ENCODE measurements around the gene BBS12. TPM values are rescaled to one million over a fixed set of nuclear protein-coding genes. Genes with fewer than 3 reads are reported as not detected.

Gene BBS12
- total and polyA plus RNA-seq, 9 of the 15 experiments (the other 6 are each of a cell fraction or from before 2014, with no cell fraction given): 2.7 to 6.5 (median 3.3) TPM

DNA sequence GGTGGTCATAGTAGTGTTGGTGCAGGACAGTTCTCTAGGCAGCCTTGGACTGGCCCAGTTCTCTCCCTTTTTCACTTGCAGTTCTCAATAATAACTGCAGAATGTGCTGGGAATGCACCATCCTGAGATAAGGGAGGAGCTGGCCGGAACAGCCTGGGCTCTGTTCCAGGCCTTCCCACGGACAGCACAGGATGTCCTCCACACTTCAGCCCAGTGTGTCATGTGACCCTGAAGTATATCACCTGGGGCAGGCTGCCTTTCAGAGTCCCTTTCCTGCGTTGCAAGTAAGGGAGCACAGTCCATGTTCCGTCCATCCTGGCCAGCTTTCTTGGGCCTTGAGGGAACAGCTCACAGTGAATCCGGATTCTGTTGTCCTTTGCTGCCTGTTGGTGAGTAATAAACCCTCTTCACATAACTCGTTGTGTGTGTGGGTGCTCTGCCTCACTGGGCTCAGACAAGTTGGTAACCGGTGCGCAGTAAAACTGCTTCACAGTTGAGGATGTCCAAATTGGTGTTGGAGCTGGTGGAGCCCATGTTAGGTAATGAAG, 32.3 kb upstream of the BBS12 start (continued):
- TF ChIP-seq JUND (IDR thresholded peaks at IDR 0.05; ENCODE audit: borderline replicate concordance, low read depth, low read length) (peak; percentile 69), JUND (tag; IDR thresholded peaks at IDR 0.05; ENCODE audit: borderline replicate concordance, low read depth, low read length) (no peak), ETV1 (tag; conservative IDR thresholded peaks at IDR 0.05; ENCODE audit: low read depth) (peak; percentile 82), L3MBTL2 (IDR thresholded peaks at IDR 0.05) (peak; percentile 71), SP1 (CRISPR knock-in tag; IDR thresholded peaks at IDR 0.05) (no peak), HNRNPH1 (optimal IDR thresholded peaks at IDR 0.05; ENCODE audit: low read depth, low read length) (no peak), PHF21A (IDR thresholded peaks at IDR 0.05; ENCODE audit: borderline replicate concordance, low read depth) (no peak), LEF1 (IDR thresholded peaks at IDR 0.05) (no peak), NFATC3 (IDR thresholded peaks at IDR 0.05) (no peak), MCM7 (IDR thresholded peaks at IDR 0.05) (no peak), JUNB (CRISPR knock-in tag; conservative IDR thresholded peaks at IDR 0.05) (no peak), NR1H2 (CRISPR knock-in tag; IDR thresholded peaks at IDR 0.05) (no peak), MEF2A (IDR thresholded peaks at IDR 0.05; ENCODE audit: control insufficient read depth, low read depth, low read length) (no peak), ZBTB1 (CRISPR knock-in tag; IDR thresholded peaks at IDR 0.05; ENCODE audit: borderline replicate concordance, low read depth) (no peak), C11orf30 (IDR thresholded peaks at IDR 0.05; ENCODE audit: low read depth) (peak; percentile 26; the same call in 1 of the 2 replicates), TSC22D4 (tag; IDR thresholded peaks at IDR 0.05) (no peak)
- TF ChIP-seq, protein P1, sequence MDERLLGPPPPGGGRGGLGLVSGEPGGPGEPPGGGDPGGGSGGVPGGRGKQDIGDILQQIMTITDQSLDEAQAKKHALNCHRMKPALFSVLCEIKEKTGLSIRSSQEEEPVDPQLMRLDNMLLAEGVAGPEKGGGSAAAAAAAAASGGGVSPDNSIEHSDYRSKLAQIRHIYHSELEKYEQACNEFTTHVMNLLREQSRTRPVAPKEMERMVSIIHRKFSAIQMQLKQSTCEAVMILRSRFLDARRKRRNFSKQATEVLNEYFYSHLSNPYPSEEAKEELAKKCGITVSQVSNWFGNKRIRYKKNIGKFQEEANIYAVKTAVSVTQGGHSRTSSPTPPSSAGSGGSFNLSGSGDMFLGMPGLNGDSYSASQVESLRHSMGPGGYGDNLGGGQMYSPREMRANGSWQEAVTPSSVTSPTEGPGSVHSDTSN (CRISPR knock-in tag; IDR thresholded peaks at IDR 0.05; ENCODE audit: low read depth): no peak
- TF ChIP-seq, protein P1 (tag; conservative IDR thresholded peaks at IDR 0.05; ENCODE audit: low read depth): no peak
- TF ChIP-seq, protein P2, sequence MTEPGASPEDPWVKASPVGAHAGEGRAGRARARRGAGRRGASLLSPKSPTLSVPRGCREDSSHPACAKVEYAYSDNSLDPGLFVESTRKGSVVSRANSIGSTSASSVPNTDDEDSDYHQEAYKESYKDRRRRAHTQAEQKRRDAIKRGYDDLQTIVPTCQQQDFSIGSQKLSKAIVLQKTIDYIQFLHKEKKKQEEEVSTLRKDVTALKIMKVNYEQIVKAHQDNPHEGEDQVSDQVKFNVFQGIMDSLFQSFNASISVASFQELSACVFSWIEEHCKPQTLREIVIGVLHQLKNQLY (CRISPR knock-in tag; conservative IDR thresholded peaks at IDR 0.05): no peak
- TF ChIP-seq, protein P3, sequence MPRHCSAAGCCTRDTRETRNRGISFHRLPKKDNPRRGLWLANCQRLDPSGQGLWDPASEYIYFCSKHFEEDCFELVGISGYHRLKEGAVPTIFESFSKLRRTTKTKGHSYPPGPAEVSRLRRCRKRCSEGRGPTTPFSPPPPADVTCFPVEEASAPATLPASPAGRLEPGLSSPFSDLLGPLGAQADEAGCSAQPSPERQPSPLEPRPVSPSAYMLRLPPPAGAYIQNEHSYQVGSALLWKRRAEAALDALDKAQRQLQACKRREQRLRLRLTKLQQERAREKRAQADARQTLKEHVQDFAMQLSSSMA (CRISPR knock-in tag; IDR thresholded peaks at IDR 0.05): no peak
- TF ChIP-seq, protein P4, sequence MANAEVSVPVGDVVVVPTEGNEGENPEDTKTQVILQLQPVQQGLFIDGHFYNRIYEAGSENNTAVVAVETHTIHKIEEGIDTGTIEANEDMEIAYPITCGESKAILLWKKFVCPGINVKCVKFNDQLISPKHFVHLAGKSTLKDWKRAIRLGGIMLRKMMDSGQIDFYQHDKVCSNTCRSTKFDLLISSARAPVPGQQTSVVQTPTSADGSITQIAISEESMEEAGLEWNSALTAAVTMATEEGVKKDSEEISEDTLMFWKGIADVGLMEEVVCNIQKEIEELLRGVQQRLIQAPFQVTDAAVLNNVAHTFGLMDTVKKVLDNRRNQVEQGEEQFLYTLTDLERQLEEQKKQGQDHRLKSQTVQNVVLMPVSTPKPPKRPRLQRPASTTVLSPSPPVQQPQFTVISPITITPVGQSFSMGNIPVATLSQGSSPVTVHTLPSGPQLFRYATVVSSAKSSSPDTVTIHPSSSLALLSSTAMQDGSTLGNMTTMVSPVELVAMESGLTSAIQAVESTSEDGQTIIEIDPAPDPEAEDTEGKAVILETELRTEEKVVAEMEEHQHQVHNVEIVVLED (CRISPR knock-in tag; IDR thresholded peaks at IDR 0.05): no peak
- TF ChIP-seq, protein P5, sequence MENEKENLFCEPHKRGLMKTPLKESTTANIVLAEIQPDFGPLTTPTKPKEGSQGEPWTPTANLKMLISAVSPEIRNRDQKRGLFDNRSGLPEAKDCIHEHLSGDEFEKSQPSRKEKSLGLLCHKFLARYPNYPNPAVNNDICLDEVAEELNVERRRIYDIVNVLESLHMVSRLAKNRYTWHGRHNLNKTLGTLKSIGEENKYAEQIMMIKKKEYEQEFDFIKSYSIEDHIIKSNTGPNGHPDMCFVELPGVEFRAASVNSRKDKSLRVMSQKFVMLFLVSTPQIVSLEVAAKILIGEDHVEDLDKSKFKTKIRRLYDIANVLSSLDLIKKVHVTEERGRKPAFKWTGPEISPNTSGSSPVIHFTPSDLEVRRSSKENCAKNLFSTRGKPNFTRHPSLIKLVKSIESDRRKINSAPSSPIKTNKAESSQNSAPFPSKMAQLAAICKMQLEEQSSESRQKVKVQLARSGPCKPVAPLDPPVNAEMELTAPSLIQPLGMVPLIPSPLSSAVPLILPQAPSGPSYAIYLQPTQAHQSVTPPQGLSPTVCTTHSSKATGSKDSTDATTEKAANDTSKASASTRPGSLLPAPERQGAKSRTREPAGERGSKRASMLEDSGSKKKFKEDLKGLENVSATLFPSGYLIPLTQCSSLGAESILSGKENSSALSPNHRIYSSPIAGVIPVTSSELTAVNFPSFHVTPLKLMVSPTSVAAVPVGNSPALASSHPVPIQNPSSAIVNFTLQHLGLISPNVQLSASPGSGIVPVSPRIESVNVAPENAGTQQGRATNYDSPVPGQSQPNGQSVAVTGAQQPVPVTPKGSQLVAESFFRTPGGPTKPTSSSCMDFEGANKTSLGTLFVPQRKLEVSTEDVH (IDR thresholded peaks at IDR 0.05; ENCODE audit: low read depth, partially characterized antibody): no peak

Data from K562 (cell line).